ENCODE measurements around the gene ADK.
A peak's percentile ranks its signal among the peaks of the same experiment; 100 is the strongest.

DNA sequence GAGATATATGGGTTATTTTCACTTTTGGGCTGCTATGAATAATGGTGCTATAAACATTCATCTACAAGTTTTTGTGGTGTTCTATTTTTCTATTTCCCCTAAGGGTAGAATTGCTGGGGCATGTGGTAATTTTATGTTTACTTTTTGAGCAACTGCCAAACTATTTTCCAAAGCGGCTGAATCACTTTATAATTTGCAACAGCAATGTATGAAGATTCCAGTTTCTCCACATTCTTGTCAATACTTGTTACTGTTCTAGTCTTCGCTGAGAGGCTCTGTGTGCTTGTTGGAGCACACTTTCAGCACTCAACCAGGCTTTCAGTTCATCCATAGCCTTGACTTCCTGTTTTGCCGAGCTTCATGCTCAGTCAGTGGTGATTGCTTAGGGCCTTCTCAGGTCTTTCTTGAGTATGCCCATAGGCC lies 39.0 kb downstream of the ADK start:
- no peak for TF ChIP-seq CTCF (IDR thresholded peaks at IDR 0.05)
- TF ChIP-seq POLR2A (IDR thresholded peaks at IDR 0.05): peak; percentile 23

Data from right lobe of liver (tissue), 4 donors.